Occipital lobe (tissue), 2 donors: Measurements from ENCODE around the gene SHROOM3. TPM values are rescaled to one million over a fixed set of nuclear protein-coding genes. Genes with fewer than 3 reads are reported as not detected.

Experiments used
- DNase-seq: peaks from one replicate; lab custom pipeline; 2025; lab: John Stamatoyannopoulos, UW
- total RNA-seq: library from RNA; depleted of rRNA; stranded (reverse); fragments of >200 nt; gene quantifications from one replicate; pipeline ENCODE4 v1.2.3, GENCODE V29; 2014

The SHROOM3 gene
- total RNA-seq, 1 donor from 2014 or later, result 17.8 TPM

DNA sequence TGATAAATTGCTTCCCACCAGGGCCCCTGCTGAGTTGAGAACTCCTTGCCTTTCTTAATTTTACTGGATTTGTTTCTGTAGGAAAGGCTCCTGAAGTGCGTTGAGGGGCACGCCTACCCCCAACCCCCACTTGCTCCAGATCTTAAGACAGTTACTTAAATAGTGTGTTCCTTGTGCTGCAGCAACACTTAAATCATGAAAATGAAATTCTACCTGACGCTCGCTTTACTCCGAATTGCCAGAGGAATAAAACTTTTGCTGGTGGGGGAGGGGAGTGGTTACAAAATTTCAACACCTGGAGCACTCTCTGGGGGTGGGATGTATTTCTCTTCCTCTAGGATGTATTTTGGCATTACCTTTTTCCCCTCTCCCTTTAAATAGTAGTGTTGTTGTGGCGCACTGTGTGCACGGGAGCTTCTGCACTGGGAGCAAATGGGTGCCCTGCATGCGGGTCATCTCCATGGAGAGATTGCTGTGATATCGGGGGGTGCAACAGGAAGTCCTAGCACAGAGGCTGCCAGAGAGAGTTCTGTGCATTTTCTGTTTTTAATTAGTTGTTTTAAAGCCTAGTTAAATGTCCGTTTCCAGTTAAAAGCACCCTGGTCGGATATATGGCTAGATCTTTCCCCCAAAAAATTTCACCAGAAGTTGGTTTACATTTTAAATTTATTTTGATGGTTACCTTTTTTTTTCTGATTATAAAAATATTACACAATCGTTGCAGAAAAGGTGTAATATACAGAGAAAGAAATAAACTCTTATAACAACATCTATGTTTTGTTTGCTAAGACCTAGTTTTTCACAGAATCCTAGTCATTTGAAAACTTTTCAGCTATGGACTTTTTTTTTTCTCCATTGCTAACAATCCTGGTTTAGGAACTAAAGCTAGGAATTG, 255.2 kb downstream of the SHROOM3 start:
- no peak for DNase-seq

DNA sequence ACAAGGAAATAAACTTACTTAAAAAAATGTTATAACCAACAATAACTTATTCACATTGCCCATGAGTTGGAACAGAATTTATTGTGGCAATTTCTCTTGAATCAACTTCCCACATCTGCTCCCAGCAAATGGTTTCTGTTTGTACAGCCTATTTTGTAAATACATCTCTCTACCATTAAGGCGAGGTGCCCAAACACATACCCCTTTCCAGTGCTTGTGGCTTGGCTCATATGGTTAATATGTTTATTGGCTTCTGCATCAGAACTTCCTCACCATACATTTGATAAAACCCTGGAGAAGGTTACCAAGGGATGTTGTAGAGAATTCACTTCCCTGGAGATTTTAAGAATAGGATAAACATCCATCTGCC, 255.9 kb downstream of the SHROOM3 start:
- DNase-seq, result no peak

DNA sequence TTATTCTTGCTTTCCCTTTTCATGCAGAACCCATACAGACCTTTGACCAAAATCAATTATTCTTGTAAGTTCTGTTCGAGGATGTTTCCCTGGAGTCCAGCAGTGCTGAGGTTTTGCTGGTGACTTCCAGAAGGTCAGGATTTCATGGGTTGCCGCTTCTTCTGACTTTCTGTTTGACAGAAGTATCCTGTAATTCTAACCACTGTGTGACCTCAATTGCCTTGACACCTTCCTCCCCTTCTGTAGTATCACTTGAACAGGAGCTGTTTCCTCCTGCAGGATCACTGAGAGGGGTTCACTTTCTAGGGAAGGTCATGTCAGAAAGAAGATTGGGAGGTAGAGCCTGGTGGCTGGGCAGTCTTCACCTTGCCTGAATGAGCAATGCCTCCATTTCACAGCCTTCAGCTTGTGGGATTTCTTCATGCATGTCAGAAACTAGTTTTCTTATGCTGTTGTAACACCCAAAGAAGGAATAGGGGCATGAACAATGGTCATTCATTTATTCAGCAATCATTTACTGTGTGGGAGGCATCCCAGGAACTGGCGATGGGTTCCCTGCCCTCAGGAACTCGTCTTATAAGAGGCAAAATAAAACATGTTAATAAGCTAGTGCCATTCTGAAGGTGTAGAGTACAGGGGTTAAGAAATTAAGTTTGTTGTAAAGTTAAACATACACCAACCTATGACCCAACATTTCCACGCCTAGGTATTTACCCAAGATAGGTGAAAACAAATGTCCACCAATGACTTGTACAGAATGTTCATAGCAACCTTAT, 257.0 kb downstream of the SHROOM3 start:
- no peak for DNase-seq

DNA sequence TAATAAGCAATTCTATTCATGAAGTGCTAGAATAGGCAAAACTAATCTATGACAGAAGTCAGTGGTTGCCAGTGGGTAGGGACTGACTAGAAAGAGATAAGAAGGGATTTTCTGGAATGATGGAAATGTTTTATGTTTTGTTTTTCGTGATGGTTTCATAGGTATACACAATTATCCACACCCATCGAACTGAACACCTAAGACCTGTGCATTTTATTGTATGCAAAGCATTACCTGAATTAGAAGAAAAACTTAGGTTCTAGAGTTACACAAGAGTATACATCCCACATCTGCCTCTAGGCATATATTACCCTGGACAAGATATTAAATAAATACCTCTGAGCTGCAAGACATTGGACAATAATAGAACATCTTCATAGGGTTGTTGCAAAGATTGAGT, 257.7 kb downstream of the SHROOM3 start:
- no peak for DNase-seq

DNA sequence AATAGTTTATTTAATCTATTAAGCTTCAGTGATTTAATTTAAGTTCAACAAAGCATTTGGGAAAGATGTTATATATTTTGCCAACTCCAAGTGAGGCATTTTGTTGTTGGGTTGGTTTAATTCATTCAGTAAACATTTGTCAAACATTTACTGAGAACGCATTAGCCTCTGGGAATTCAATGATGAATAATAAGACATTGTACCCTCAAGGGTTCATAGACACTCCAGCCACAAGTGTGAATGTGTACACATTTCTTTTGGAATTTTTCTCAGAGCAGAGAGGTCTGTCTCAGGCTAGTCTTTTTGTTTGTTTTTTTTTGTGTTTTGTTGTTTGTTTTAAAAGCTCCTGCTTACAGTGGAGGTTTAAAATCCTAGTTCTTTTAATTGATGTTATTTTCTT, 259.0 kb downstream of the SHROOM3 start:
- no peak for DNase-seq

DNA sequence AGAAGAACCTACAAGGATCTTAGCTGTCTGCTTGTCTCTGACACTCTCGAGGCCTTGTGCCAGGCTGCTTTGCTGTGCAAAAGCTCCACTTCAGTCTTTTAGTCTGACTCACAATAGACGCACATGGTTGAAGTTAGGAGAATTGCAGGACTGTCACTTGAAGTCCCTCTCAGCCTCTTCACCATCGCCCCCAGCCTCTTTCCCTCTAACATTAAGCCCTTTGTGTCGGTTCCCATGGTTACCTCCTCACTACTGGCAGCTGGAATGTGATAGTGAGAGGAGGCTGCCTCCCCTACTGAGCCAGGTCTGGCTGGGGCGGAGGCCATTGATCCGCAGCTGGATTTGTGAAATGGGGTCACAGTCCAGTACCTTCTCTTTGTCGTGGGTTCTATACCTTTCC, 261.1 kb downstream of the SHROOM3 start:
- no peak for DNase-seq

DNA sequence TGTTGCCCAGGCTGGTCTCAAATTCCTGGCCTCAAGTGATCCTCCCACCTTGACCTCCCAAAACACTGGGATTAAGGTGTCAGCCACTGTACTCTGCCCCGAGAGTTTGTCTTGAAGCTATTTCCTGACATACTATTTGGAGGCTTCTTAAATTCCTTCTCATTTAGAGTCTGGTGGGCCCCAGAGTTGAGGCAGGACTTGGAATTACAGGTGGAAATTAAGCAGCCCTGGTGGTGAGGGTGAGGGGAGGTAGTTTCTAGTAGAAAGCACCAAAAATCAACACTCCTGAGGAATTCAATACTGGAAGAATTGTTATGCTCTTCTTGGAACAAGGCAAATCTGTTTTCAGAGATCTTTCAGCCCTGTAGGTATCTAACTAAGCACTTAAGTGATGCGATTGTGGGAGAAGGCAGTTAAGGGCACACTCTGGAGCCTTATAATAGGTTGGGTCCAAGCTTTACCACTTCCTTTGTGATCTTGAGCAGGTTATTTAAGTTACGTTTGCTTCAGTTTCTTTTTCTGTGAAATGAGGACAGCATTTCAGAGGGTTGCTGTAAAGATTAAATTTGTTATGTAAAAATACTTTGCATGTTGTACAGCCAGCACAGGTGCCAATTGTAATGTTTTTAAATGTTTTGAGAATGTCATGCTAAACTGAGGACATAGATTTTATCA, 262.2 kb downstream of the SHROOM3 start:
- no peak for DNase-seq

DNA sequence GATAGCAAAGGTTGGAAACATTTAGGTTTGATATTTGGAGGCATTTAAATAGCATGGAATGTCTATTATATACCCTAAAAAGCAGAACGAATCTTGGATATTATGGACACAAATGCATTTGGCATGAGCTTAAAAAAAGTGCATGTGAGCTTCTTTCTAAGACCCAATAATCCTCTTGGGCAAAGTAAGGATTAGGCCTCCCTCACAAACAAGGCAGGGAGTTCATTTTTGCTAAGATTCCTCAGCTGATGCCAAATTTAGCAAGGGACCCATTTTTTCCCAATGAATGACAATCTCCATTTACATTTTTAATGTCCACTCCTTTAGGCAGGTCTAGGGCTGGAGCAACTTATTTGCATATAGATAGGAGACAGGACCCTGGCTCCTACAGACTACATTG, 263.1 kb downstream of the SHROOM3 start:
- no peak for DNase-seq

DNA sequence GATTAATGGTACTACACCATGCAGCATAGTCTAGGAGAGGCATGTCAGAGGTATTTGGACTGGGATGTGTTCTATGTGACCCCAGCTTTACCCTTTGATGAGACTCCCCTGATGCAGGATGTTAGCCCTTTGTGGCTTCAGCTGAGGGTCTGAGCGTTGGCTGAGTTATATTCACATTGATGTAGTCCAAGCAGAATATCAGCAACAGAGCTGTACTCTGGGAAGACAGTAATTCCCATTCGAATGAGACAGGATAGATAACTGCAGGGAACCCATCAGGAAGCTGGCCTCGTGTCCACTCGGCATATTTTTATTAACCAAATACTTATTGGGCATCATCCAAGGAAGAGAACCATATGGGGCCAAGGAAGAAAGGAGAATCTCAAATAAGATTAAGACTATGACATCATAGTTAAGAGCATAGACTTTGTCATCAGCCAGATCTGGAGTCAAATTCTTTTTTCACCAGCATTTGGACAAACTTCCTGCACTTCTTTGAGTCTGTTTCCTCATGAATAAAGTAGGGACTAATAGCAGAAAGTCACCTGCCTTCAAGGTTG, 264.8 kb downstream of the SHROOM3 start:
- DNase-seq, result no peak

DNA sequence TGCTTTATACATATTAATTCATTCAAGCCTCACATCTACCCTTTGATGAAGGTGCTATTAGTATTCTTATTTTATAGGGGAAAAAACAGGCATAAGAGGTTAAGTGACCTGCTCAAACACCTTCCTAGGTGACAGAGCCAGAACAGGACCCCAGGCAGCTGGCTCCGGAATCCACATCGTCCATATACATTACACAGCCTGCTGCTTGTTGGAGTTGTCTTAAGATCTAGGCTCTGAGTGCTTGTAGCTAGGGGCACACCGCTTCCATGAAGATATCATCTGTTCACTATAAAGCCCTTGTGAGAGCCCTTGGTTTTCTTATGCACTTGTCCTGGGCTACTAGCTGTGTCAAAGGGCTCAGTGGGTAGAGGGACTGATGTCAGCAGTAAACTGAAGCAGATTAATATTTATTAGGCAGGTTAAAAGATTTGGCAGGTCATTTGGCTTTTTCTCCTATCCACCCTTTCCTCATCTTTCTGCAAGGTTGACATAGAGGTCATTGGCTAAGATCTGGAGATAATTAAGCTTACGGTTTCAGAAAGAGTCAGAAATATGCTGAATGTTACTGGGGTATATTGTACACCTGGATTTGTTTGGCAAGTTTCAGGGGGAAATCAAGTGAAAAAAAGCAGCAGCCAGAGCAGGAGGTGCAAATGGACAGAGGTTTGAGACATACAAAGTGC, 267.6 kb downstream of the SHROOM3 start:
- no peak for DNase-seq

DNA sequence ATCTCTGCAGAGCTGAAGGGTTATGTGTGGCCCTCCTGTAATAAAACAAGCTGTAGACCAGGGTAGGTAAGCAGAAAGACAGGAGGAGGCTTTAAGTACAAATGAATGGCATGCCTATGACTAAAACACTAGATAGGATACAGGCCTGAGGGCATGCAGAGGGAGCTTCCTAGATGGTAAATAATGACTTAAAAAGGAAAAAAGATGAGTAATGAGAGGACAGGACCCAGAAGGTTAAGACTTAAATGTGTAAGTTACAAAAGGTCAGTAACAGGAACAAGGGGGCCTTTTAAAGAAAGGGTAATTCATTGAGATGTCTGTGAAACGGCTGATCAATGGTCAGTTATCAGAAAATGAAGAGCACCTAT, 268.1 kb downstream of the SHROOM3 start:
- no peak for DNase-seq

DNA sequence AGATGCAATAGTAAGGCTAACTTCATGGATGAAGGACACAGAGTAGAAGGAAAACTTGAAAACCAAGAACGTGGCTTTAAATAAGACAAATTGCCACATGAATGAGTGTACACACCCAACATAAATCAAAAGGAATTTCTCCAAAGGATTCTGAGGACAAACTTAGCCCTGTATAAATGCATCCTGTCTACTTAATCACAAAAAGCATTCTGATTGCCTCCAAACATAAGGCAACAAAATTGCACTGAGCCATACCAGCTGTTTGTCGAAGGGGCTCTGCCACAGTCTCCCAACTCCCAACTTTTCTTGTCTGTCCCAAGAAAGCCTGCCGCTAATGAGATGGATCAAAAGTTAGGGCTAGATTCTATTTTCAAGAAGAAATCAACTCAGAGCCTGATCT, 268.6 kb downstream of the SHROOM3 start:
- DNase-seq, result no peak

DNA sequence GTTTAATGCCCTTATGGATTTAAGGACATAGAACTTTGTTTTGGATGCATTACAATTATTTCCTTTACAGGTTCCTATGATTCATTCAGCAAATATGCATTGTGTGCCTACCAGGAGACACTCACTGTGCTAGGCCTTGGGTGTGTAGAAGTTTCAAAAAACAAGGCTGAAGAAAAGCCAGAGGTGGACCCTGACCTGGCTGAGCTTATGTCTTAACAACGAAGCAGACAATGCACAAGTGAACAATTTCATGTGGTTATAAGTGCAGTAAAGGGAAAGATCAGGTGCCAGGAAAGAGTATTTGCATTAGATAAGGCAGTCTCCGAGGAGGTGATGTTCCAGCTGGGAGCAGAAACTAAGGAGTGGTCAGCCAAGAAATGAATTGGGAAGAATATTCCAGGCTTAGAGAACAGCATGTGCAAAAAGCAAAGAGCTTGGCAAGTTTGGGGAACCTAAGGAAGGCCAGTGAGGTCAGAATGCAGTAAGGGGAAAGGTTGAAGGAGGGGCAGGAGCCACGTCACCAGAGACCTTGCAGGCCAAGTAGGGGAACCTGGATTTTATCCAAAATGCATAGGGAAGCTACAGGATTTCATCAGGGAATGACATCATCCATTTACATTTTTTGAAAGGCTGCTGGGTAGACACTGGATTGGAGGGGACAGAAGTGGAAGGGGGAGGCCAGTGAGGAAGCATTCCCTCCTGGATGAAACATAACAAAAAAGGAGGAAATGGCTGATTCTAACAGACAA, 269.3 kb downstream of the SHROOM3 start:
- DNase-seq, result no peak

DNA sequence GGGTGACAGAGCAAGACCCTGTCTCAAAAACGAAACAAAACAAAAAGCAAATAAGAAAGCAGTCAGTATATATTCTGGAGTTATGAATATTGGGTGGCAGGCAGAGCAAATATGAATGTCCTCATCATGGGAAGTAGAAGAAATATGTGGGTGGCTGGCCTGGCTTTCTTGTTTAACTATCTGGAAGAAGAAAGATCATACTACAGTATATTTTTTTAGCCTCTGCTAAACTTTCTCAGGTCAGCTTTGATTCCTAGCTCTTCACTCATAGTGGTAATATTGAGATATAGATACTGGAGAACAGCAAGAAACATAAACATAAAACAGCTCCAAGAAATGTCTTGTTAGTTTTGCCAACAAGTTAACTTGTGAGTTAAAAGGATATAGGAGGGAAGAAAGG, 270.4 kb downstream of the SHROOM3 start:
- no peak for DNase-seq

DNA sequence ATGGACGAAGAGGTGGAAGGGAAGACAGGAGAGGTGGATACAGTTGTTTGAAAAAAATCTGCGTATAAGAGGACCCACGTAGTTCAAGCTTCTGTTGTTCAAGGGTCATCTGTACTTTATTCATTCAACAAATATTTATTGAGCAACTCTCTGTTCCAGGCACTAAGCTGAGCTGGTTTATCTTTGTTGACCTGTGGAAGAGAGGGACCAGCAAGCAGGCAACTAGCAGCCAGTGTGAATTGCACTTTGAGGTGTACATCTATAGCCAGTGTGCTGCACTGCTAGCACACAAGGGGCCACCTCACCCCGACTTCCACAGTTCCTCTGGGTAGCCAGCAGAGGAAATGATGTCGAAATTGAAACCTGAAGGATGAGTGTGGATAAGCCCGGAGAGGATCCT, 271.6 kb downstream of the SHROOM3 start:
- DNase-seq, result no peak

DNA sequence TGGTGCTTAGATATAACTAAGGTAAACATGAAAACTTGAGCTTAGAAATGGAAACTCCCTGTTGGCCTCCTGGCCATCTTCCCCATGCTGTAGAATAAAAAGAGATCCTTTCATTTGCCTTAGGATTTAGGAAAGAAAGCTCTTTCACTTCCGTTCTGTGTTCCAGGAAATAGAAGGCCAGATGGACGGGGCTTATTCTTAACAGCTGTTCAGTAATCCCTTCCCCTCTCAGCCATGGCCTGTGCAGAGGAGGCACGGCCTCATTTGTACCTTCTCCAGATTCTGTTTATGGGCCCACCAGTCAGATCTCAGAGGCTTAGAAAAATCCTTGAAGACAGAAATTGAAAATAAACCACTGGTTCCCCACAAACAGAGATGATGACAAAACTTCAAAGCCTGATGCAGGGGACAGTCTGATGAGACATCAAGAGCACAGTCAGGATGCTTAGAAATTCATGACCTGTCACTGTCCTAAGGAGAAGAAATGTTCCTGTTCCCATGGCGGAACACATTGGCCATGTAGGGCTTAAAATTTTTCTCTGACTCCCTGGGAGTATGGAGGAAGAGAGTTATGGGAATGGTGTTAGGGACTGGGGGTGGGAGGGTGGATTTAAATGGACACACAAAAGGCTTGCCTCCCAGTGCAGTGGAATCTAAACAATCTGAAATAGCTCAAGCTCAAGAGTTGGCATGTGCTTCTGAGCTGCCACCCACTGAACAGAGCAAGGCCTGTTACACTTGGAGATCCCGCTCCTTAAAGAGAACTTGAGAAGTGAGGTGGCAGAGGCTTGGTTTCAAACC, 274.1 kb downstream of the SHROOM3 start:
- no peak for DNase-seq

DNA sequence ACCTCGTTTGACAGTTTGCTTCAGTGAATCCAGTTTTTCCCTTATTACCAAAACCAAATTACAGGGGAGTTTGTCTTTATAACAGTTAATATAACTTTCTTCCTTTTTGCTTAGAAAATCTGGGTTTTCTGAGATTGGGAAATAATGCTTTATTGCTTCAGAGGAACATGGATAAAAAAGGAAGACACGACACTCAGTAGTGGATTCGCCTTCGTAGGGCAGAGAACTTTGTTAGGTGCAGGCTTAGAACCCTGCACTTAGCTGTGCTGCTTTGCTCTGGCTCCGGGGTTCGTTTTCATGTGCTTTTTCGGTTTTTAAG, 274.7 kb downstream of the SHROOM3 start:
- no peak for DNase-seq

DNA sequence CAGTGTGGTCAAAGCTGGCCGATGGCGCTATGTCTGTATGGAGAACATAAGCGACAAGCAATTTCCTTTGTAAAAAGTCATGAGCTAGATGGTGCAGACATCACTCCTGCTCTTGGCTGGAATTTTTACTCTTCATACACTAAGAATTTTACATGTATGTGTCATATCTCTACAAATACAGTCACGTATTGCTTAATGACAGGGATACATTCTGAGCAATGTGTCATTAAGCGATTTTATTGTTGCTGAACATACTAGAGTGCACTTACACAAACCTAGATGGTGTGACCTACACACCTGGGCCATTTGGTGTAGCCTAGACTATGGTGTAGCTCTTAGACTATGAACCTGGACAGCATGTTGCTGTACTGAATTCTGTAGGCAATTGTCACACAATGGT, 277.5 kb downstream of the SHROOM3 start:
- no peak for DNase-seq

DNA sequence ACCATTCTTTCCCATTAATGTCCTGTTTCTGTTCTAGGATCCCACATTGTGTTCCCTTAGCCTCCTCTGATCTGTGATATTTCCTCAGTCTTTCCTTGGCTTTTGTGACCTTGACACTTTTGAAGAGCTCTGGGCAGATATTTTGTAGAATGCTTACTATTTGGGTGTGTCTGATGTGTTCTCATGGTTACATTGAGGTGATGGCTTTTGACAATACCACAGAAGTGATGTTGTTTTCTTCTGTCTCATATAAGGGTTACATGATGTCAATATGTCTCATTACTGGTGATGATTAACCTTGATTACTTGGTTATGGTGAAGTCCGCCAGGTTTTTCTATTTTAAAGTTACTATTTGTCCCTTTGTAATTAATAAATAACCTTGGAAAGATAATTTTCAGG, 279.2 kb downstream of the SHROOM3 start:
- DNase-seq, result no peak

DNA sequence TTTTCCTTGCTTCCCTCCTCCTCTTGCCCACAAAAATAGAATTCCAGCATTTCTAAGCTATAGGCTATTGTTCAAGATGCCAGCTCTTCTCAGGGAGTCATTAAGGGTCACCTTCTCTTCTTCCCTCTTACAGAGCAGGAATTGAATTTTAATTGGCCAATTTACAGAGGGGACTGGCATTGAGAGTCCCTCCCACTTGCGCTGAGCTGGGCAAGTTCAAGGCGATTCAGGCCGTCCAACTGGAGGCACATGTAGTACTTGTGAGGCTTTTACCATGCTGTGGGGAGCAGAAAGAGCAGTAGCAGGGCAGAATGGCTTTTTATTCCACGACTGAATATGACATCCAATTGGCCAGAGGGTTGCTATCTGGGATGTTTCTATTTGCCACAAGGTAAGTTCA, 281.0 kb downstream of the SHROOM3 start:
- no peak for DNase-seq
